CD4-positive, alpha-beta T cell (primary cell): ENCODE measurements around the gene RAB26. TPM values are rescaled to one million over a fixed set of nuclear protein-coding genes. Genes with fewer than 3 reads are reported as not detected.

Experiments used
- ATAC-seq: fragments of 200-7000 bp; cut with Tn5 transposase; one replicate; pipeline ENCODE4 v1.10.0; 2022; ENCODE audit warnings: mild to moderate bottlenecking; ENCODE audit not compliant: poor library complexity
- CTCF ChIA-PET: fragments of 350-600 bp; sonication (Branson Sonifier 250); formaldehyde crosslinking; loops from one replicate; lab custom pipeline; 2021; ENCODE audit warnings: antibody characterized with exemption, inconsistent platforms; lab: Charles Lee
- POLR2A ChIA-PET: fragments of 350-600 bp; sonication (Branson Sonifier 250); formaldehyde crosslinking; loops from one replicate; lab custom pipeline; 2021; ENCODE audit warnings: antibody characterized with exemption, inconsistent platforms; lab: Charles Lee
- DNase-seq, 14 experiments: peaks; one replicate each; pipeline ENCODE4 v3.0.0-alpha.2; 2013 to 2020; ENCODE audit warnings: mixed read lengths in 2 of 14
- H3K27ac ChIP-seq, 2 donors: one replicate each; pipeline versions ENCODE4 v1.5.1 to v1.7.0; 2013; ENCODE audit warnings: low read length in 2 of 2, low read depth in 1 of 2, mild to moderate bottlenecking in 1 of 2
- H3K27me3 ChIP-seq, 2 experiments: 1 replicate in 1 of 2; 2 replicates in 1 of 2; pipeline versions ENCODE4 v1.6.1 to v1.7.0; 2013; ENCODE audit warnings: low read length in 2 of 2, control low read depth in 1 of 2, mild to moderate bottlenecking in 1 of 2, moderate library complexity in 1 of 2; ENCODE audit not compliant: insufficient read depth in 2 of 2, control insufficient read depth in 1 of 2
- H3K36me3 ChIP-seq: one replicate; pipeline ENCODE4 v1.6.1; 2013; ENCODE audit warnings: low read length, control low read depth; ENCODE audit not compliant: insufficient read depth
- H3K4me1 ChIP-seq: one replicate; pipeline ENCODE4 v1.6.1; 2013; ENCODE audit warnings: low read length, control low read depth; ENCODE audit not compliant: insufficient read depth
- H3K4me3 ChIP-seq: one replicate; pipeline ENCODE4 v1.5.1; 2013; ENCODE audit warnings: mild to moderate bottlenecking, low read length, moderate library complexity
- H3K9me3 ChIP-seq, 2 experiments: 1 replicate in 1 of 2; 2 replicates in 1 of 2; pipeline versions ENCODE4 v1.6.1 to v1.7.0; 2013; ENCODE audit warnings: low read length in 2 of 2, mild to moderate bottlenecking in 2 of 2, control low read depth in 1 of 2, moderate library complexity in 1 of 2; ENCODE audit not compliant: control insufficient read depth in 1 of 2, insufficient read depth in 1 of 2
- H3K27ac Mint-ChIP-seq: one replicate; pipeline ENCODE4 v1.8.0; 2020; ENCODE audit warnings: mixed read lengths
- H3K27me3 Mint-ChIP-seq: one replicate; pipeline ENCODE4 v1.8.0; 2021; ENCODE audit warnings: mixed read lengths
- H3K36me3 Mint-ChIP-seq: one replicate; pipeline ENCODE4 v1.8.0; 2021; ENCODE audit warnings: low read depth, mixed read lengths
- H3K4me1 Mint-ChIP-seq: one replicate; pipeline ENCODE4 v1.8.0; 2021; ENCODE audit warnings: low read depth, mixed read lengths
- H3K4me3 Mint-ChIP-seq: one replicate; pipeline ENCODE4 v1.8.0; 2020; ENCODE audit warnings: mild to moderate bottlenecking, mixed read lengths
- H3K9me3 Mint-ChIP-seq: one replicate; pipeline ENCODE4 v1.8.0; 2020; ENCODE audit warnings: mixed read lengths
- CTCF ChIP-seq: fragments of 200-600 bp; IDR thresholded peaks from one replicate; pipeline ENCODE4 v1.8.0; 2022; ENCODE audit warnings: antibody characterized with exemption, mild to moderate bottlenecking
- intact Hi-C, 2 experiments: fragments of 100-400 bp; cut with DNase I in 1 of 2; cut with micrococcal nuclease in 1 of 2; formaldehyde crosslinking; loops; one replicate each; pipeline versions ENCODE4 v1.15.1 to v1.9.0; 2023 to 2025; cut with DNase I, micrococcal nuclease
- total RNA-seq, 174 experiments: library from RNA in 2 of 174; stranded (reverse) in 2 of 174; gene quantifications; one replicate each; pipeline ENCODE4 v1.2.3 and lab custom pipeline; 2021 to 2026

RAB26 gene
- total RNA-seq, 2 experiments from 2014 or later, result not detected

- H3K4me1 Mint-ChIP-seq, result peaks cover 18% of the 10 kb centered on the region
Measured at GRCh38 chr16:2160915-2161551, 12.6 kb downstream of the RAB26 start.

GRCh38 chr16:2161911-2162310, 13.5 kb downstream of the RAB26 start:
- no peak overlapping the region for H3K4me3 Mint-ChIP-seq
- no peak for ATAC-seq
- POLR2A ChIA-PET, result no interaction called here
- H3K9me3 ChIP-seq, result peaks cover 0 to 11% of the 10 kb centered on the region in 2 experiments
- no peak overlapping the region for H3K27ac ChIP-seq
- H3K4me1 ChIP-seq, result peaks cover 41% of the 10 kb centered on the region
- TF ChIP-seq CTCF, result no peak
- H3K4me1 Mint-ChIP-seq, result peaks cover 9% of the 10 kb centered on the region
- H3K9me3 Mint-ChIP-seq, result no peaks in the 10 kb centered on the region
- H3K4me3 ChIP-seq, result no peak overlapping the region
- intact Hi-C loops, result no loop called here
- H3K27me3 Mint-ChIP-seq, result no peaks in the 10 kb centered on the region
- H3K27me3 ChIP-seq, result no peaks in the 10 kb centered on the region
- peaks cover 4% of the 10 kb centered on the region for H3K36me3 Mint-ChIP-seq
- H3K36me3 ChIP-seq, result peaks cover 14% of the 10 kb centered on the region
- H3K27ac Mint-ChIP-seq, result no peak overlapping the region
- CTCF ChIA-PET, result no interaction called here
- DNase-seq, result no peak

More at GRCh38 chr16:2160915-2161551, 12.6 kb downstream of the RAB26 start:
- ATAC-seq (no peak), DNase-seq (no peak)
- intact Hi-C loops, result no loop called here
- TF ChIP-seq CTCF, result no peak
- H3K27ac Mint-ChIP-seq, result no peak overlapping the region
- Histone ChIP-seq H3K27ac (no peak overlapping the region), H3K9me3 (peaks cover 0 to 11% of the 10 kb centered on the region in 2 experiments), H3K27me3 (no peaks in the 10 kb centered on the region), H3K4me3 (no peak overlapping the region), H3K36me3 (peaks cover 8% of the 10 kb centered on the region), H3K4me1 (peaks cover 50% of the 10 kb centered on the region)
- no peak overlapping the region for H3K4me3 Mint-ChIP-seq
- peaks cover 1% of the 10 kb centered on the region for H3K36me3 Mint-ChIP-seq
- ChIA-PET CTCF (no interaction called here), POLR2A (no interaction called here)
- H3K9me3 Mint-ChIP-seq, result no peaks in the 10 kb centered on the region
- H3K27me3 Mint-ChIP-seq, result no peaks in the 10 kb centered on the region

GRCh38 chr16:2162676-2163118, 14.3 kb downstream of the RAB26 start:
- intact Hi-C loops, result no loop called here
- peaks cover 33% of the 10 kb centered on the region for H3K4me1 ChIP-seq
- H3K4me3 ChIP-seq, result no peak overlapping the region
- no peak for TF ChIP-seq CTCF
- Mint-ChIP-seq H3K27ac (peak overlapping the region; percentile 36), H3K4me3 (no peak overlapping the region), H3K9me3 (no peaks in the 10 kb centered on the region), H3K36me3 (peaks cover 4% of the 10 kb centered on the region), H3K27me3 (no peaks in the 10 kb centered on the region), H3K4me1 (peaks cover 4% of the 10 kb centered on the region)
- POLR2A ChIA-PET, result no interaction called here
- no peaks in the 10 kb centered on the region for H3K27me3 ChIP-seq
- CTCF ChIA-PET, result no interaction called here
- H3K36me3 ChIP-seq, result peaks cover 21% of the 10 kb centered on the region
- no peak for ATAC-seq
- peak overlapping the region in 1 of 2 donors; percentile 13 for H3K27ac ChIP-seq
- DNase-seq, result no peak
- H3K9me3 ChIP-seq, result peaks cover 0 to 11% of the 10 kb centered on the region in 2 experiments
